GM23338 (cell line): ENCODE measurements around the gene SLK.

Experiments used
- CREB1 ChIP-seq: fragments of 250-450 bp; sonication (Bioruptor Pico); IDR thresholded peaks from 2 replicates; pipeline ENCODE4 v1.5.0; 2020; ENCODE audit warnings: low read depth, mild to moderate bottlenecking, moderate library complexity
- ETS1 ChIP-seq: IDR thresholded peaks from 2 replicates; pipeline ENCODE4 v1.6.1; 2016; ENCODE audit warnings: antibody characterized with exemption
- EZH2 ChIP-seq: fragments of 200-600 bp; sonication (generic); IDR thresholded peaks from one replicate; pipeline ENCODE4 v1.8.0; 2017; ENCODE audit warnings: antibody characterized with exemption, mild to moderate bottlenecking, low read depth; ENCODE audit not compliant: unreplicated experiment
- EZH2phosphoT487 ChIP-seq: fragments of 200-600 bp; sonication (generic); IDR thresholded peaks from one replicate; pipeline ENCODE4 v1.8.1; 2018; ENCODE audit warnings: antibody characterized with exemption; ENCODE audit not compliant: unreplicated experiment
- JUNB ChIP-seq: IDR thresholded peaks from one replicate; pipeline ENCODE4 v1.6.1; 2016; ENCODE audit warnings: antibody characterized with exemption; ENCODE audit not compliant: unreplicated experiment
- NANOG ChIP-seq: IDR thresholded peaks from 2 replicates; pipeline ENCODE4 v1.6.1; 2016; ENCODE audit warnings: antibody characterized with exemption, borderline replicate concordance
- POLR2AphosphoS5 ChIP-seq: IDR thresholded peaks from 2 replicates; pipeline ENCODE4 v1.6.1; 2016; ENCODE audit warnings: antibody characterized with exemption, low read depth
- REST ChIP-seq: IDR thresholded peaks from one replicate; pipeline ENCODE4 v1.6.1; 2018; ENCODE audit warnings: antibody characterized with exemption; ENCODE audit not compliant: unreplicated experiment
- STAT1 ChIP-seq: IDR thresholded peaks from one replicate; pipeline ENCODE4 v1.6.1; 2016; ENCODE audit warnings: antibody characterized with exemption; ENCODE audit not compliant: unreplicated experiment
- ZNF114 ChIP-seq: fragments of 250-450 bp; sonication (Bioruptor Pico); IDR thresholded peaks from 2 replicates; pipeline ENCODE4 v1.5.0; 2020; ENCODE audit warnings: mild to moderate bottlenecking, moderate library complexity
- ZNF331 ChIP-seq: fragments of 250-450 bp; sonication (Bioruptor Pico); IDR thresholded peaks from 2 replicates; pipeline ENCODE4 v1.5.0; 2020; ENCODE audit warnings: low read depth, mild to moderate bottlenecking, moderate library complexity
- ZNF462 ChIP-seq: fragments of 250-450 bp; sonication (Bioruptor Pico); IDR thresholded peaks from 2 replicates; pipeline ENCODE4 v1.5.0; 2020; ENCODE audit warnings: mild to moderate bottlenecking, moderate library complexity
- TF ChIP-seq, protein P1 (sequence below), 2 experiments: fragments of 200-600 bp in 1 of 2; sonication (generic) in 1 of 2; conservative IDR thresholded peaks; 2 replicates each; pipeline versions ENCODE4 v1.5.1 to v1.6.1; 2016 to 2017; ENCODE audit warnings: antibody characterized with exemption in 2 of 2, low read depth in 2 of 2, mild to moderate bottlenecking in 2 of 2, moderate library complexity in 1 of 2

- TF ChIP-seq REST (no peak), JUNB (no peak), EZH2 (no peak), POLR2AphosphoS5 (no peak), CREB1 (CRISPR knock-in tag) (no peak), ETS1 (no peak), EZH2phosphoT487 (no peak), NANOG (no peak), STAT1 (no peak), ZNF114 (CRISPR knock-in tag) (no peak), ZNF331 (no peak), ZNF462 (CRISPR knock-in tag) (no peak)
- TF ChIP-seq, protein P1, sequence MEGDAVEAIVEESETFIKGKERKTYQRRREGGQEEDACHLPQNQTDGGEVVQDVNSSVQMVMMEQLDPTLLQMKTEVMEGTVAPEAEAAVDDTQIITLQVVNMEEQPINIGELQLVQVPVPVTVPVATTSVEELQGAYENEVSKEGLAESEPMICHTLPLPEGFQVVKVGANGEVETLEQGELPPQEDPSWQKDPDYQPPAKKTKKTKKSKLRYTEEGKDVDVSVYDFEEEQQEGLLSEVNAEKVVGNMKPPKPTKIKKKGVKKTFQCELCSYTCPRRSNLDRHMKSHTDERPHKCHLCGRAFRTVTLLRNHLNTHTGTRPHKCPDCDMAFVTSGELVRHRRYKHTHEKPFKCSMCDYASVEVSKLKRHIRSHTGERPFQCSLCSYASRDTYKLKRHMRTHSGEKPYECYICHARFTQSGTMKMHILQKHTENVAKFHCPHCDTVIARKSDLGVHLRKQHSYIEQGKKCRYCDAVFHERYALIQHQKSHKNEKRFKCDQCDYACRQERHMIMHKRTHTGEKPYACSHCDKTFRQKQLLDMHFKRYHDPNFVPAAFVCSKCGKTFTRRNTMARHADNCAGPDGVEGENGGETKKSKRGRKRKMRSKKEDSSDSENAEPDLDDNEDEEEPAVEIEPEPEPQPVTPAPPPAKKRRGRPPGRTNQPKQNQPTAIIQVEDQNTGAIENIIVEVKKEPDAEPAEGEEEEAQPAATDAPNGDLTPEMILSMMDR (conservative IDR thresholded peaks at IDR 0.05; ENCODE audit: low read depth in 2 of 2): no peak
These were observed 36.5 kb upstream of the SLK start for GRCh38 chr10:103930449-103930848.
